K562 (cell line): Measurements from ENCODE around the gene TAMALIN. TPM values are rescaled to one million over a fixed set of nuclear protein-coding genes. Genes with fewer than 3 reads are reported as not detected.

Source experiments
- CC2D1A ChIP-seq: fragments of 450-650 bp; IDR thresholded peaks from 2 replicates; pipeline ENCODE4 v1.6.1; 2017; ENCODE audit warnings: mild to moderate bottlenecking
- CEBPG ChIP-seq, 3 experiments: fragments of 200-800 bp in 1 of 3; sonication (Bioruptor generic) in 1 of 3; sonication (generic) in 1 of 3; formaldehyde crosslinking in 1 of 3; IDR thresholded peaks in 2 of 3; conservative IDR thresholded peaks in 1 of 3; 2 replicates each; pipeline versions ENCODE4 v1.6.1 to v1.8.0; 2016 to 2022; ENCODE audit warnings: missing compliant biosample characterization in 2 of 3, missing genetic modification characterization in 2 of 3, mild to moderate bottlenecking in 1 of 3, missing genetic modification reagents in 1 of 3
- DEAF1 ChIP-seq: fragments of 450-650 bp; formaldehyde crosslinking; IDR thresholded peaks from 2 replicates; pipeline ENCODE4 v1.4.0; 2020; ENCODE audit warnings: mild to moderate bottlenecking, moderate library complexity
- ETV6 ChIP-seq, 3 experiments: fragments of 150-350 bp in 1 of 3; sonication (generic) in 1 of 3; formaldehyde crosslinking in 1 of 3; IDR thresholded peaks; 2 replicates each; pipeline versions ENCODE4 v1.6.1 to v1.8.0; 2014 to 2022; ENCODE audit warnings: borderline replicate concordance in 2 of 3, low read depth in 2 of 3, antibody characterized with exemption in 1 of 3, low read length in 1 of 3, mild to moderate bottlenecking in 1 of 3, missing genetic modification reagents in 1 of 3
- HOXB6 ChIP-seq: fragments of 250-450 bp; sonication (Bioruptor Pico); IDR thresholded peaks from 2 replicates; pipeline ENCODE4 v1.5.1; 2022; ENCODE audit warnings: mild to moderate bottlenecking, borderline replicate concordance
- NCOA6 ChIP-seq: fragments of 450-650 bp; IDR thresholded peaks from 2 replicates; pipeline ENCODE4 v1.6.1; 2017; ENCODE audit warnings: mild to moderate bottlenecking
- PCBP1 ChIP-seq: fragments of 200-400 bp; formaldehyde crosslinking; IDR thresholded peaks from 2 replicates; pipeline ENCODE4 v1.6.1; 2018; ENCODE audit warnings: mild to moderate bottlenecking, low read depth, low read length; ENCODE audit not compliant: poor library complexity, severe bottlenecking
- POLR2G ChIP-seq: fragments of 200-400 bp; formaldehyde crosslinking; IDR thresholded peaks from 2 replicates; pipeline ENCODE4 v1.6.1; 2017; ENCODE audit warnings: low read depth, mild to moderate bottlenecking, antibody characterized with exemption, low read length, moderate library complexity
- RBFOX2 ChIP-seq: fragments of 200-400 bp; formaldehyde crosslinking; IDR thresholded peaks from 2 replicates; pipeline ENCODE4 v1.6.1; 2017; ENCODE audit warnings: low read depth, mild to moderate bottlenecking, low read length, moderate library complexity
- SLC30A9 ChIP-seq: fragments of 250-450 bp; sonication (Bioruptor Pico); IDR thresholded peaks from 2 replicates; pipeline ENCODE4 v1.8.0; 2022; ENCODE audit warnings: mild to moderate bottlenecking, moderate library complexity
- SNIP1 ChIP-seq: fragments of 450-650 bp; IDR thresholded peaks from 2 replicates; pipeline ENCODE4 v1.7.1; 2017; ENCODE audit warnings: low read depth, mild to moderate bottlenecking
- TAF1 ChIP-seq: IDR thresholded peaks from 2 replicates; pipeline ENCODE4 v1.6.1; 2011; ENCODE audit warnings: mild to moderate bottlenecking, low read length, moderate library complexity; ENCODE audit not compliant: insufficient read depth, control insufficient read depth, severe bottlenecking; ENCODE audit errors: extremely low read depth
- TBL1XR1 ChIP-seq, 2 experiments: IDR thresholded peaks; 2 replicates each; pipeline ENCODE4 v1.6.1; 2012; ENCODE audit warnings: improper control_type of control experiment in 2 of 2, low read length in 2 of 2, mild to moderate bottlenecking in 1 of 2
- ZNF644 ChIP-seq: fragments of 200-800 bp; sonication (Bioruptor generic); IDR thresholded peaks from 2 replicates; pipeline ENCODE4 v1.6.1; 2016; ENCODE audit warnings: low read depth, missing genetic modification characterization, missing compliant biosample characterization
- polyA plus RNA-seq, 8 experiments: library from polyadenylated mRNA; depleted of rRNA in 4 of 8; stranded (reverse) in 5 of 8; unstranded in 3 of 8; fragments of >200 nt; fragmentation: Nextera tagmentation in 2 of 8; fragmentation: Illumina TruSeq in 1 of 8; extraction: Ambion mirVana in 2 of 8; extraction: Trizol in 1 of 8; gene quantifications; 2 replicates each; pipeline versions ENCODE4 v1.2.1 to v1.2.3, GENCODE V29; 2011 to 2014; ENCODE audit warnings: inconsistent platforms in 1 of 8, missing spikeins in 1 of 8
- total RNA-seq, 7 experiments: library from RNA; depleted of rRNA in 6 of 7; stranded (reverse); fragments of >200 nt in 6 of 7; fragmentation: Illumina TruSeq in 2 of 7; extraction: Trizol in 2 of 7; gene quantifications; 2 replicates each; pipeline versions ENCODE4 v1.2.1 to v1.2.3, GENCODE V29; 2011 to 2021; ENCODE audit warnings: low replicate concordance in 1 of 7
- TF ChIP-seq, protein P1 (sequence below): fragments of 450-650 bp; IDR thresholded peaks from 2 replicates; pipeline ENCODE4 v1.7.0; 2016; ENCODE audit warnings: borderline replicate concordance
- TF ChIP-seq, protein P2 (sequence below): fragments of 250-450 bp; sonication (Bioruptor Pico); IDR thresholded peaks from 2 replicates; pipeline ENCODE4 v1.5.0; 2021
- TF ChIP-seq, protein P3 (sequence below), 2 experiments: fragments of 150-350 bp in 1 of 2; IDR thresholded peaks; 2 replicates each; pipeline ENCODE4 v1.6.1; 2012 to 2016; ENCODE audit warnings: low read depth in 2 of 2, low read length in 2 of 2, mild to moderate bottlenecking in 1 of 2, moderate library complexity in 1 of 2

The TAMALIN gene
- total and polyA plus RNA-seq, 9 of the 15 experiments (the other 6 are each of a cell fraction or from before 2014, with no cell fraction given), result 0.74 to 2.2 (median 1.5) TPM; not detected in 2

DNA sequence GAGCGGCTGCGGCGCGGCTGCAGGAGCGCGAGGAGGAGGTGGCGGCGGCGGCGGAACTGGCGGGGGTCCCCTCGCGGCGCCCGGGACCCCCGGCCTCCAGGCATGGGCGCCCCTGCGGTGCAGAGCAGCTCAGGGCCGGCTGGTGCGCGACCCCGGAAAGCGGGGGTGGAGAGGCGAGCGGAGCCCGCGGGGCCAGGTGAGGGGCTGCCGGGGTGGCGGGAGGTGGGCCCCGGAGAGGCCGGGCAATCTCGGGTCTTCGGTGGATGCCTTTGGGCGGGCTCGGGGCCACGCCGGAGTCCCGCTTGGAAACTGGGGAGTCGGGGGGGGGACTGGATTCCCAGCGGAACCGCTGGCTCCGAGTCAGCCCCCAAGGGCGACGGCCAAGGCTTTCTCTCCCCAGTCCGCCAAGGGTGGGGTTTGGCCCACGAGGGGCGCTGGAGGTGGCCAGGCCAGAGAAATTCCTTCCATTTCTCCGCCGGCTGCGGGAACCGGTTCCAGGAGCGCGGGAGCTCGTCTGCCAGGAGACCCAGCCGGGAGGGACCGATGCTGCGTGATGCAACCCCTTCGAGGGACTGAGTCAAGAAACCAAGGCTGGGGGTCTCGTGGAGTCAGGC, 30.6 kb downstream of the TAMALIN start (continued):
- TF ChIP-seq DEAF1 (CRISPR knock-in tag), result no peak
- TF ChIP-seq ETV6 (IDR thresholded peaks at IDR 0.05; ENCODE audit: borderline replicate concordance in 1 of 2, low read depth in 2 of 2, low read length in 1 of 2), result no peak
- no peak for TF ChIP-seq ETV6 (CRISPR knock-in tag; IDR thresholded peaks at IDR 0.05; ENCODE audit: borderline replicate concordance)
- TF ChIP-seq CC2D1A, result no peak
- TF ChIP-seq SLC30A9 (CRISPR knock-in tag), result no peak
- TF ChIP-seq TAF1, result peak; percentile 15
- TF ChIP-seq ZNF644, result no peak
- TF ChIP-seq, protein P1, sequence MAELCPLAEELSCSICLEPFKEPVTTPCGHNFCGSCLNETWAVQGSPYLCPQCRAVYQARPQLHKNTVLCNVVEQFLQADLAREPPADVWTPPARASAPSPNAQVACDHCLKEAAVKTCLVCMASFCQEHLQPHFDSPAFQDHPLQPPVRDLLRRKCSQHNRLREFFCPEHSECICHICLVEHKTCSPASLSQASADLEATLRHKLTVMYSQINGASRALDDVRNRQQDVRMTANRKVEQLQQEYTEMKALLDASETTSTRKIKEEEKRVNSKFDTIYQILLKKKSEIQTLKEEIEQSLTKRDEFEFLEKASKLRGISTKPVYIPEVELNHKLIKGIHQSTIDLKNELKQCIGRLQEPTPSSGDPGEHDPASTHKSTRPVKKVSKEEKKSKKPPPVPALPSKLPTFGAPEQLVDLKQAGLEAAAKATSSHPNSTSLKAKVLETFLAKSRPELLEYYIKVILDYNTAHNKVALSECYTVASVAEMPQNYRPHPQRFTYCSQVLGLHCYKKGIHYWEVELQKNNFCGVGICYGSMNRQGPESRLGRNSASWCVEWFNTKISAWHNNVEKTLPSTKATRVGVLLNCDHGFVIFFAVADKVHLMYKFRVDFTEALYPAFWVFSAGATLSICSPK, result no peak
- TF ChIP-seq SNIP1, result no peak
- TF ChIP-seq RBFOX2, result peak; percentile 48; the same call in 1 of the 2 replicates
- no peak for TF ChIP-seq HOXB6 (CRISPR knock-in tag)
- 0 out of 2 replicates have a peak, but pooled peaks have one; percentile 31 for TF ChIP-seq POLR2G
- TF ChIP-seq, protein P2, sequence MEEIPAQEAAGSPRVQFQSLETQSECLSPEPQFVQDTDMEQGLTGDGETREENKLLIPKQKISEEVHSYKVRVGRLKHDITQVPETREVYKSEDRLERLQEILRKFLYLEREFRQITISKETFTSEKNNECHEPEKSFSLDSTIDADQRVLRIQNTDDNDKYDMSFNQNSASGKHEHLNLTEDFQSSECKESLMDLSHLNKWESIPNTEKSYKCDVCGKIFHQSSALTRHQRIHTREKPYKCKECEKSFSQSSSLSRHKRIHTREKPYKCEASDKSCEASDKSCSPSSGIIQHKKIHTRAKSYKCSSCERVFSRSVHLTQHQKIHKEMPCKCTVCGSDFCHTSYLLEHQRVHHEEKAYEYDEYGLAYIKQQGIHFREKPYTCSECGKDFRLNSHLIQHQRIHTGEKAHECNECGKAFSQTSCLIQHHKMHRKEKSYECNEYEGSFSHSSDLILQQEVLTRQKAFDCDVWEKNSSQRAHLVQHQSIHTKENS, result no peak
- no peak for TF ChIP-seq PCBP1
- TF ChIP-seq, protein P3, sequence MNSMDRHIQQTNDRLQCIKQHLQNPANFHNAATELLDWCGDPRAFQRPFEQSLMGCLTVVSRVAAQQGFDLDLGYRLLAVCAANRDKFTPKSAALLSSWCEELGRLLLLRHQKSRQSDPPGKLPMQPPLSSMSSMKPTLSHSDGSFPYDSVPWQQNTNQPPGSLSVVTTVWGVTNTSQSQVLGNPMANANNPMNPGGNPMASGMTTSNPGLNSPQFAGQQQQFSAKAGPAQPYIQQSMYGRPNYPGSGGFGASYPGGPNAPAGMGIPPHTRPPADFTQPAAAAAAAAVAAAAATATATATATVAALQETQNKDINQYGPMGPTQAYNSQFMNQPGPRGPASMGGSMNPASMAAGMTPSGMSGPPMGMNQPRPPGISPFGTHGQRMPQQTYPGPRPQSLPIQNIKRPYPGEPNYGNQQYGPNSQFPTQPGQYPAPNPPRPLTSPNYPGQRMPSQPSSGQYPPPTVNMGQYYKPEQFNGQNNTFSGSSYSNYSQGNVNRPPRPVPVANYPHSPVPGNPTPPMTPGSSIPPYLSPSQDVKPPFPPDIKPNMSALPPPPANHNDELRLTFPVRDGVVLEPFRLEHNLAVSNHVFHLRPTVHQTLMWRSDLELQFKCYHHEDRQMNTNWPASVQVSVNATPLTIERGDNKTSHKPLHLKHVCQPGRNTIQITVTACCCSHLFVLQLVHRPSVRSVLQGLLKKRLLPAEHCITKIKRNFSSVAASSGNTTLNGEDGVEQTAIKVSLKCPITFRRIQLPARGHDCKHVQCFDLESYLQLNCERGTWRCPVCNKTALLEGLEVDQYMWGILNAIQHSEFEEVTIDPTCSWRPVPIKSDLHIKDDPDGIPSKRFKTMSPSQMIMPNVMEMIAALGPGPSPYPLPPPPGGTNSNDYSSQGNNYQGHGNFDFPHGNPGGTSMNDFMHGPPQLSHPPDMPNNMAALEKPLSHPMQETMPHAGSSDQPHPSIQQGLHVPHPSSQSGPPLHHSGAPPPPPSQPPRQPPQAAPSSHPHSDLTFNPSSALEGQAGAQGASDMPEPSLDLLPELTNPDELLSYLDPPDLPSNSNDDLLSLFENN (IDR thresholded peaks at IDR 0.05; ENCODE audit: low read depth in 2 of 2, low read length in 2 of 2), result no peak
- TF ChIP-seq CEBPG (CRISPR knock-in tag; IDR thresholded peaks at IDR 0.05), result 0 out of 2 replicates have a peak, but pooled peaks have one; percentile 38
- TF ChIP-seq CEBPG (tag; conservative IDR thresholded peaks at IDR 0.05 in 1 of 2, IDR thresholded peaks at IDR 0.05 in 1 of 2), result no peak
- TF ChIP-seq TBL1XR1 (IDR thresholded peaks at IDR 0.05; ENCODE audit: low read length in 2 of 2), result no peak
- TF ChIP-seq NCOA6, result no peak
